A673 (cell line): ENCODE results near the gene SMIM21.
A peak's percentile ranks its signal among the peaks of the same experiment; 100 is the strongest.

Source experiments
- CTCF ChIP-seq: fragments of 300-800, 200-600 bp; sonication (generic); conservative IDR thresholded peaks from 2 replicates; pipeline ENCODE4 v1.5.1; 2017; ENCODE audit warnings: low read depth, mild to moderate bottlenecking, antibody characterized with exemption, low read length, moderate library complexity, mixed read lengths
- EZH2 ChIP-seq: fragments of 200-600 bp; sonication (generic); IDR thresholded peaks from 2 replicates; pipeline ENCODE4 v1.6.1; 2017; ENCODE audit warnings: borderline replicate concordance, low read depth, mild to moderate bottlenecking, mixed read lengths, antibody characterized with exemption, low read length; ENCODE audit not compliant: poor library complexity, severe bottlenecking

DNA sequence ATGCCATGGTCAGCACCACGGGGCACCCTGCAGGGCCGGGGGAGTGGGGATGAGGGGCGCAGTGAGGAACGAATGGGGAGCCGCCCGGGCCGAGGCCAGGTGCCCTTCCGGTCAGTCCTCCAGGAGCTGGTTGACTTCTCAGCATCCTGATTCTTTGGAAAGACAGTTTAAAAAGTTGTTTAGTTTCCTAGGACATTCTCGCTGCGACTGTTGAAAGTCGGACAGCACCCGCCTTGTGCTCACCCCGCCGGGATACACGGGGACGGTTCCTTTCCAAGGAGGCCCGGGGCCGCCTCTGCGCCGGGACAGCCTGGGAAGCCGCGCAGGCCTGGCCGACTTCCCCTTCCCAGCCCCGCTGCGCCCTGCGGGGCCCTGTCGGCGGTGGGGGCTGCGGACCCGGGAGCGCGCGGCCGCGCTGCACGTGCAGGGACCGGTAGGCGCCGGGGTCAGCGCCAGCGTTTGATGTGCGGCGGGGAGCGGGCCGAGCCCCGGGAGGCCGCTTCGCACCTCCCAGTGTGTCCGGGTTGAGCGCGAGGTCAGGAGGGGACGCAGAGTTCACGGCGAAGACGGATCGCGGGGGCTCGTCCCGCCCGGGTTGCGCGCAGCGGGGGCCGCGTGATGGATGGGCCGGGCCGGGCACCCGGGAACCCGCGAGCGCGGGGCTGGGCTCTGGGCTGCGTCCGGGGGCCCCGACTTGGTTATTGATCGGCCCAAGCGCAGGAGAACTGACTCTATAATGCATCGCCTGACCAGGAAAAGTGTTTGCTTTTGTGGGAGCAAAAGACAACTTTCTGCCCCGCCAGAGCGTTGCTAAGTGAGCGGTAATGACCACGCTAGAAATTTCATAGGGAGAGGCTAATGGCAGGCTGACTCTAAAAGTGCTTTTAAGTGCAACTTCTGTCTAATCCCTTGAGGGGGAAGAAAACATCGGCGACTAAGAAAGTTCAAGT is 28.0 kb upstream of the SMIM21 start:
- TF ChIP-seq CTCF (no peak), EZH2 (peak; percentile 77)
